GM18907 (cell line): ENCODE data around the gene TSEN54.
"Not testable (repeated sequence)": the region's sequence is repeated elsewhere in the genome, so short reads cannot be mapped to it uniquely, and the experiment has no call there.

Source experiments
- ATAC-seq: cut with Tn5 transposase; IDR thresholded peaks from one replicate; pipeline ENCODE4 v1.9.1; 2021; ENCODE audit warnings: mild to moderate bottlenecking, moderate library complexity; ENCODE audit not compliant: unreplicated experiment

TSEN54 gene

GRCh38 chr17:75516255-75516618 is at the start of gene TSEN54:
TSEN54 (plus strand) TSS chr17:75516528; CDS start chr17:75516561, 33 bp downstream.
- peak; percentile 73 for ATAC-seq

- no peak for ATAC-seq
Observed at GRCh38 chr17:75468291-75468754, 48.0 kb upstream of the TSEN54 start.

- ATAC-seq: no peak
Observed at GRCh38 chr17:75468779-75469373, 47.5 kb upstream of the TSEN54 start.

GRCh38 chr17:75471207-75471606 is 45.1 kb upstream of the TSEN54 start:
- no peak for ATAC-seq

GRCh38 chr17:75472119-75472518 is 44.2 kb upstream of the TSEN54 start:
- no peak for ATAC-seq

- ATAC-seq: no peak
Observed at GRCh38 chr17:75473246-75473645, 43.1 kb upstream of the TSEN54 start.

- ATAC-seq: no peak
Observed at GRCh38 chr17:75474736-75475135, 41.6 kb upstream of the TSEN54 start.

- ATAC-seq: no peak
Observed at GRCh38 chr17:75475144-75475835, 41.0 kb upstream of the TSEN54 start.

- no peak for ATAC-seq
Observed at GRCh38 chr17:75475851-75476250, 40.5 kb upstream of the TSEN54 start.

- no peak for ATAC-seq
Observed at GRCh38 chr17:75476271-75476671, 40.1 kb upstream of the TSEN54 start.

GRCh38 chr17:75476752-75477489 is 39.4 kb upstream of the TSEN54 start:
- no peak for ATAC-seq

GRCh38 chr17:75477490-75477862 is 38.9 kb upstream of the TSEN54 start:
- ATAC-seq: not testable (repeated sequence)

- ATAC-seq: no peak
Observed at GRCh38 chr17:75478508-75478907, 37.8 kb upstream of the TSEN54 start.

GRCh38 chr17:75480281-75480680 is 36.0 kb upstream of the TSEN54 start:
- no peak for ATAC-seq

- no peak for ATAC-seq
Observed at GRCh38 chr17:75481194-75482068, 34.9 kb upstream of the TSEN54 start.

- ATAC-seq: no peak
Observed at GRCh38 chr17:75482098-75482942, 34.0 kb upstream of the TSEN54 start.

- ATAC-seq: no peak
Observed at GRCh38 chr17:75485688-75486087, 30.6 kb upstream of the TSEN54 start.

- no peak for ATAC-seq
Observed at GRCh38 chr17:75486151-75486550, 30.2 kb upstream of the TSEN54 start.

- ATAC-seq: no peak
Observed at GRCh38 chr17:75486951-75487350, 29.4 kb upstream of the TSEN54 start.
